ENCODE data around the gene PPP1R18. TPM values are rescaled to one million over a fixed set of nuclear protein-coding genes. Genes with fewer than 3 reads are reported as not detected.

The PPP1R18 gene
- total and polyA plus RNA-seq, 9 of the 15 experiments (the other 6 are each of a cell fraction or from before 2014, with no cell fraction given), result 12.0 to 99.2 (median 42.6) TPM

- TF ChIP-seq DMBX1 (CRISPR knock-in tag; IDR thresholded peaks at IDR 0.05; ENCODE audit: borderline replicate concordance) (no peak; the same call in 1 of the 2 replicates), ETS1 (conservative IDR thresholded peaks at IDR 0.05; ENCODE audit: control insufficient read depth, low read depth, low read length) (no peak), PHF20 (IDR thresholded peaks at IDR 0.05; ENCODE audit: partially characterized antibody) (no peak), E2F3 (CRISPR knock-in tag; IDR thresholded peaks at IDR 0.05) (no peak), ESRRB (CRISPR knock-in tag; IDR thresholded peaks at IDR 0.05; ENCODE audit: borderline replicate concordance) (no peak), ZNF277 (CRISPR knock-in tag; IDR thresholded peaks at IDR 0.05; ENCODE audit: borderline replicate concordance) (no peak), ZNF778 (CRISPR knock-in tag; IDR thresholded peaks at IDR 0.05) (no peak), LCOR (CRISPR knock-in tag; IDR thresholded peaks at IDR 0.05) (peak; percentile 72), SIN3B (IDR thresholded peaks at IDR 0.05; ENCODE audit: low read depth) (no peak; the same call in 1 of the 2 replicates), NCOA6 (IDR thresholded peaks at IDR 0.05) (no peak), SRF (CRISPR knock-in tag; IDR thresholded peaks at IDR 0.05) (peak in 1 of 2 experiments; percentile 52; a peak in 1 of 4 replicates), FOXJ3 (CRISPR knock-in tag; IDR thresholded peaks at IDR 0.05) (no peak), MYNN (IDR thresholded peaks at IDR 0.05) (peak; percentile 80), MYNN (CRISPR knock-in tag; IDR thresholded peaks at IDR 0.05) (no peak), ZNF436 (CRISPR knock-in tag; IDR thresholded peaks at IDR 0.05) (no peak), EHMT2 (IDR thresholded peaks at IDR 0.05) (no peak), HNRNPH1 (optimal IDR thresholded peaks at IDR 0.05; ENCODE audit: low read depth, low read length) (no peak), KAT7 (CRISPR knock-in tag; IDR thresholded peaks at IDR 0.05; ENCODE audit: borderline replicate concordance) (no peak), MCM5 (IDR thresholded peaks at IDR 0.05; ENCODE audit: low read depth) (no peak)
- TF ChIP-seq, protein P1, sequence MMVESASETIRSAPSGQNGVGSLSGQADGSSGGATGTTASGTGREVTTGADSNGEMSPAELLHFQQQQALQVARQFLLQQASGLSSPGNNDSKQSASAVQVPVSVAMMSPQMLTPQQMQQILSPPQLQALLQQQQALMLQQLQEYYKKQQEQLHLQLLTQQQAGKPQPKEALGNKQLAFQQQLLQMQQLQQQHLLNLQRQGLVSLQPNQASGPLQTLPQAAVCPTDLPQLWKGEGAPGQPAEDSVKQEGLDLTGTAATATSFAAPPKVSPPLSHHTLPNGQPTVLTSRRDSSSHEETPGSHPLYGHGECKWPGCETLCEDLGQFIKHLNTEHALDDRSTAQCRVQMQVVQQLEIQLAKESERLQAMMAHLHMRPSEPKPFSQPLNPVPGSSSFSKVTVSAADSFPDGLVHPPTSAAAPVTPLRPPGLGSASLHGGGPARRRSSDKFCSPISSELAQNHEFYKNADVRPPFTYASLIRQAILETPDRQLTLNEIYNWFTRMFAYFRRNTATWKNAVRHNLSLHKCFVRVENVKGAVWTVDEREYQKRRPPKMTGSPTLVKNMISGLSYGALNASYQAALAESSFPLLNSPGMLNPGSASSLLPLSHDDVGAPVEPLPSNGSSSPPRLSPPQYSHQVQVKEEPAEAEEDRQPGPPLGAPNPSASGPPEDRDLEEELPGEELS (CRISPR knock-in tag; IDR thresholded peaks at IDR 0.05; ENCODE audit: borderline replicate concordance), result no peak
- TF ChIP-seq, protein P2, sequence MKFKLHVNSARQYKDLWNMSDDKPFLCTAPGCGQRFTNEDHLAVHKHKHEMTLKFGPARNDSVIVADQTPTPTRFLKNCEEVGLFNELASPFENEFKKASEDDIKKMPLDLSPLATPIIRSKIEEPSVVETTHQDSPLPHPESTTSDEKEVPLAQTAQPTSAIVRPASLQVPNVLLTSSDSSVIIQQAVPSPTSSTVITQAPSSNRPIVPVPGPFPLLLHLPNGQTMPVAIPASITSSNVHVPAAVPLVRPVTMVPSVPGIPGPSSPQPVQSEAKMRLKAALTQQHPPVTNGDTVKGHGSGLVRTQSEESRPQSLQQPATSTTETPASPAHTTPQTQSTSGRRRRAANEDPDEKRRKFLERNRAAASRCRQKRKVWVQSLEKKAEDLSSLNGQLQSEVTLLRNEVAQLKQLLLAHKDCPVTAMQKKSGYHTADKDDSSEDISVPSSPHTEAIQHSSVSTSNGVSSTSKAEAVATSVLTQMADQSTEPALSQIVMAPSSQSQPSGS (CRISPR knock-in tag; IDR thresholded peaks at IDR 0.05), result no peak
- TF ChIP-seq, protein P3, sequence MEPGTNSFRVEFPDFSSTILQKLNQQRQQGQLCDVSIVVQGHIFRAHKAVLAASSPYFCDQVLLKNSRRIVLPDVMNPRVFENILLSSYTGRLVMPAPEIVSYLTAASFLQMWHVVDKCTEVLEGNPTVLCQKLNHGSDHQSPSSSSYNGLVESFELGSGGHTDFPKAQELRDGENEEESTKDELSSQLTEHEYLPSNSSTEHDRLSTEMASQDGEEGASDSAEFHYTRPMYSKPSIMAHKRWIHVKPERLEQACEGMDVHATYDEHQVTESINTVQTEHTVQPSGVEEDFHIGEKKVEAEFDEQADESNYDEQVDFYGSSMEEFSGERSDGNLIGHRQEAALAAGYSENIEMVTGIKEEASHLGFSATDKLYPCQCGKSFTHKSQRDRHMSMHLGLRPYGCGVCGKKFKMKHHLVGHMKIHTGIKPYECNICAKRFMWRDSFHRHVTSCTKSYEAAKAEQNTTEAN (CRISPR knock-in tag; IDR thresholded peaks at IDR 0.05), result no peak
These were observed 7.3 kb downstream of the PPP1R18 start (continued) for GRCh38 chr6:30678964-30679726.
